CD4-positive, CD25-positive, alpha-beta regulatory T cell (primary cell): Measurements from ENCODE around the gene GNS. TPM values are rescaled to one million over a fixed set of nuclear protein-coding genes. Genes with fewer than 3 reads are reported as not detected.
A peak's percentile ranks its signal among the peaks of the same experiment; 100 is the strongest.
"Not testable (repeated sequence)": the region's sequence is repeated elsewhere in the genome, so short reads cannot be mapped to it uniquely, and the experiment has no call there.

ENCODE experiments used
- ATAC-seq, 2 donors: fragments of 150-1000 bp; cut with Tn5 transposase; one replicate each; pipeline ENCODE4 v1.10.0; 2021; ENCODE audit warnings: low read depth in 2 of 2, moderate number of reproducible peaks in 2 of 2, moderate library complexity in 1 of 2
- DNase-seq, 3 donors: peaks; one replicate each; pipeline versions ENCODE4 v3.0.0 to v3.0.0-alpha.2; 2012 to 2022; ENCODE audit warnings: mixed read lengths in 1 of 3
- H3K27ac ChIP-seq: one replicate; pipeline ENCODE4 v1.7.0; 2013; ENCODE audit warnings: mild to moderate bottlenecking, low read length; ENCODE audit not compliant: insufficient read depth, poor library complexity, severe bottlenecking
- H3K27me3 ChIP-seq: one replicate; pipeline ENCODE4 v1.7.0; 2013; ENCODE audit warnings: low read length; ENCODE audit not compliant: control insufficient read depth, insufficient read depth
- H3K36me3 ChIP-seq: one replicate; pipeline ENCODE4 v1.7.0; 2013; ENCODE audit warnings: mild to moderate bottlenecking, low read length, moderate library complexity; ENCODE audit not compliant: control insufficient read depth, insufficient read depth
- H3K4me1 ChIP-seq: 2 replicates; pipeline ENCODE4 v1.7.0; 2013; ENCODE audit warnings: mild to moderate bottlenecking, low read length; ENCODE audit not compliant: insufficient read depth, control insufficient read depth, poor library complexity, severe bottlenecking
- H3K4me3 ChIP-seq: one replicate; pipeline ENCODE4 v1.7.0; 2013; ENCODE audit warnings: low read depth, mild to moderate bottlenecking, low read length, moderate library complexity
- H3K9me3 ChIP-seq, 2 experiments: 1 replicate in 1 of 2; 2 replicates in 1 of 2; pipeline ENCODE4 v1.7.0; 2013; ENCODE audit warnings: low read length in 2 of 2, mild to moderate bottlenecking in 1 of 2, moderate library complexity in 1 of 2; ENCODE audit not compliant: control insufficient read depth in 2 of 2
- H3K27ac Mint-ChIP-seq, 3 donors: one replicate each; pipeline ENCODE4 v1.8.0; 2020 to 2022; ENCODE audit warnings: mild to moderate bottlenecking in 3 of 3, mixed read lengths in 3 of 3, moderate library complexity in 2 of 3
- H3K27me3 Mint-ChIP-seq: one replicate; pipeline ENCODE4 v1.8.0; 2022; ENCODE audit warnings: mild to moderate bottlenecking, mixed read lengths
- H3K36me3 Mint-ChIP-seq: one replicate; pipeline ENCODE4 v1.8.0; 2020; ENCODE audit warnings: mixed read lengths
- H3K4me1 Mint-ChIP-seq, 4 donors: one replicate each; pipeline ENCODE4 v1.8.0; 2020 to 2022; ENCODE audit warnings: mixed read lengths in 4 of 4, mild to moderate bottlenecking in 1 of 4
- H3K4me3 Mint-ChIP-seq, 4 donors: one replicate each; pipeline ENCODE4 v1.8.0; 2020 to 2022; ENCODE audit warnings: mild to moderate bottlenecking in 4 of 4, mixed read lengths in 4 of 4, moderate library complexity in 3 of 4
- H3K9me3 Mint-ChIP-seq, 7 donors: one replicate each; pipeline ENCODE4 v1.8.0; 2020 to 2022; ENCODE audit warnings: mixed read lengths in 7 of 7, mild to moderate bottlenecking in 3 of 7, moderate library complexity in 2 of 7
- polyA plus RNA-seq, 4 donors: library from polyadenylated mRNA; unstranded; fragments of 300-500 nt; fragmentation: Illumina TruSeq; gene quantifications; one replicate each; pipeline ENCODE4 v1.2.3, GENCODE V29; 2021
- total RNA-seq: library from RNA; stranded (reverse); gene quantifications from one replicate; pipeline ENCODE4 v1.2.3, GENCODE V29; 2022

The GNS gene
- total RNA-seq: 25.0 TPM
- polyA plus RNA-seq: 10 to 100 TPM; 40.6 to 51.5 (median 41.6) TPM

DNA sequence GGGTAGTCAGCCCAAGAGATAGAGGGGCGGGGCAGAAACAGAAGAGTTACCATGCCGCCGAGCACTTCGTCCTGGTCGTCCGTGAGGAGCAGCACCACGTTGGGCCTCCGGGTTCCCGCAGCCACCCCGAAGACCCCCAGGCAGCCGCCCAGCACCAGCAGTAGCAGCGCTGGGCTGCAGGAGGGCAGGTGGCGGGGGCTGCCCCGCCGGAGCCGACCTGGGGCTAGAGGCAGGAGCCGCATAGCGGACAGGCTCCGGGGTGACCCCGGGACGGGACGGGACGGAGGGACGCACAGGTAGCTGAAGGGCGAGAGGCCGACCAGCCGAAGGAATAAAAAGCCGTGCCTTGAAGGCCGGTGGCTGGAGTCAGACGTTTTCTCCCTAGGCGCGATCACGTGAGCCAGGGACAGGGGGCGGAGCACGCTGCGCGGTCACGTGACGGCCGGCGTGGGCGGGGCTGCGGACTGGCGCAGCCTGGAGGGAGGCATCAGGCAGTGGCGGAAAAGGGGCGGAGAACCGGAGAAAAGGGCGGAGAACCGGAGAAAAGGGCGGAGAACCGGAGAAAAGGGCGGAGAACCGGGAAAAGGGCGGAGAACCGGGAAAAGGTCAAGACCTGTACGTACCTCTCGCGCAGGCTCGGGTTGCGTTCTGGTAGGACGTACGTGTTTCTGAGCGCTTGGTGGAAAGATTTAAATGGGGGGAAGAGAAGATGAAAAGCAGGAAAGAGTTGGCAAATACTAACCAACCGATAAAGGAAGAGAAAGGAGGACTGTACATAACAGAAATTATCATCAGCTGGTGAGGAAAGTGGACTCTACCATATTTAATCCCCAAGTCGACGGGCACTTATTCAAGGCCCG lies at the start of gene GNS:
Gene GNS (minus strand): TSS at position 372 of the 860 bp plus-strand sequence. CDS start 130 bp downstream, at position 242.
- Mint-ChIP-seq H3K27me3 (peaks cover 6% of the 10 kb centered on the region), H3K27ac (peak within 1 kb of the TSS; percentile 96 to 97 (median 97)), H3K36me3 (peaks cover 8% of the 10 kb centered on the region), H3K4me1 (peaks cover 23 to 59% (median 43%) of the 10 kb centered on the region in 4 donors), H3K9me3 (peaks cover 0 to 1% (median 0%) of the 10 kb centered on the region in 7 donors), H3K4me3 (peak within 1 kb of the TSS; percentile 93 to 99 (median 98))
- ATAC-seq: peak; percentile 91 to 94
- H3K27me3 ChIP-seq: no peaks in the 10 kb centered on the region
- H3K4me3 ChIP-seq: peak within 1 kb of the TSS; percentile 98
- H3K4me1 ChIP-seq: peaks cover 19% of the 10 kb centered on the region
- DNase-seq: peak; percentile 86 to 93 (median 92)
- H3K36me3 ChIP-seq: no peaks in the 10 kb centered on the region
- H3K9me3 ChIP-seq: no peaks in the 10 kb centered on the region
- peak within 1 kb of the TSS; percentile 79 for H3K27ac ChIP-seq

- H3K27me3 Mint-ChIP-seq: peaks cover 24% of the 10 kb centered on the region
- peaks cover 0 to 3% (median 0%) of the 10 kb centered on the region in 7 donors for H3K9me3 Mint-ChIP-seq
- no peak overlapping the region for H3K4me3 ChIP-seq
- H3K4me1 ChIP-seq: no peaks in the 10 kb centered on the region
- H3K9me3 ChIP-seq: no peaks in the 10 kb centered on the region
- H3K27ac Mint-ChIP-seq: no peak overlapping the region
- H3K4me1 Mint-ChIP-seq: no peaks in the 10 kb centered on the region
- H3K4me3 Mint-ChIP-seq: no peak overlapping the region
- H3K36me3 ChIP-seq: no peaks in the 10 kb centered on the region
- H3K27ac ChIP-seq: no peak overlapping the region
- no peaks in the 10 kb centered on the region for H3K36me3 Mint-ChIP-seq
- no peak for ATAC-seq
- DNase-seq: no peak
- H3K27me3 ChIP-seq: peaks cover 20% of the 10 kb centered on the region
Measured at GRCh38 chr12:64808110-64808509, 48.9 kb upstream of the GNS start.

- H3K27me3 Mint-ChIP-seq: peaks cover 28% of the 10 kb centered on the region
Measured at GRCh38 chr12:64806593-64807460, 47.6 kb upstream of the GNS start.

DNA sequence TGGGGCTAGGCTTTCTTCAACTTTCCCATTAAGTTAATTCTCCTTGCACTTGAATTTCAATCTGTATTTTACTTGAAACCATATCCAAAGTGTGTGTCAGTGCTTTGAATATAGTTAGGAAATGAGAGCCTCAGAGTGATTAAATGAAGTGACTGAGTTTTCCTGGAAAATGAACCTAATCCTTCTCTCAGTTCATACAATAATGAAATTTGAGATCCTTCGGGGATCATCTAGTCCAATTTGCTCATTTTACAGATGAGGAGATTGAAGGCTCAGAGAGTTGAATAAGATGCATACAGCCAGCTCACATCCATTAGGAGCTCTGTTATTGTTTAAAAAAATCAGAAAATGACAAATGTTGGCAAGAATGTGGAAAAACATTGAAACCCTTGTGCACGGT lies 47.0 kb upstream of the GNS start:
- Mint-ChIP-seq H3K36me3 (no peaks in the 10 kb centered on the region), H3K4me1 (peaks cover 0 to 2% (median 0%) of the 10 kb centered on the region in 4 donors), H3K27ac (no peak overlapping the region), H3K4me3 (no peak overlapping the region), H3K9me3 (peaks cover 0 to 3% (median 0%) of the 10 kb centered on the region in 7 donors), H3K27me3 (peaks cover 23% of the 10 kb centered on the region)
- Histone ChIP-seq H3K4me3 (no peak overlapping the region), H3K4me1 (no peaks in the 10 kb centered on the region), H3K27ac (no peak overlapping the region), H3K36me3 (no peaks in the 10 kb centered on the region), H3K27me3 (peaks cover 14% of the 10 kb centered on the region), H3K9me3 (no peaks in the 10 kb centered on the region)
- DNase-seq (no peak), ATAC-seq (no peak)

More at GRCh38 chr12:64806593-64807460, 47.6 kb upstream of the GNS start:
- peaks cover 0 to 3% (median 0%) of the 10 kb centered on the region in 7 donors for H3K9me3 Mint-ChIP-seq
- no peaks in the 10 kb centered on the region for H3K36me3 Mint-ChIP-seq
- H3K27ac Mint-ChIP-seq: no peak overlapping the region
- no peaks in the 10 kb centered on the region for H3K9me3 ChIP-seq
- H3K4me3 Mint-ChIP-seq: no peak overlapping the region
- ATAC-seq: no peak
- H3K4me1 Mint-ChIP-seq: peaks cover 0 to 2% (median 0%) of the 10 kb centered on the region in 4 donors
- no peaks in the 10 kb centered on the region for H3K4me1 ChIP-seq
- peaks cover 16% of the 10 kb centered on the region for H3K27me3 ChIP-seq
- H3K36me3 ChIP-seq: no peaks in the 10 kb centered on the region
- no peak overlapping the region for H3K4me3 ChIP-seq
- H3K27ac ChIP-seq: no peak overlapping the region
- no peak for DNase-seq

GRCh38 chr12:64802180-64802775 lies 43.1 kb upstream of the GNS start:
- not testable (repeated sequence) for H3K27ac Mint-ChIP-seq, H3K4me1 Mint-ChIP-seq, H3K9me3 ChIP-seq, H3K4me1 ChIP-seq, H3K27ac ChIP-seq, H3K4me3 Mint-ChIP-seq, H3K9me3 Mint-ChIP-seq, H3K36me3 Mint-ChIP-seq, H3K4me3 ChIP-seq, H3K36me3 ChIP-seq, ATAC-seq
- peaks cover 27% of the 10 kb centered on the region for H3K27me3 Mint-ChIP-seq
- peak; percentile 24 to 39 (median 29) for DNase-seq
- peaks cover 21% of the 10 kb centered on the region for H3K27me3 ChIP-seq

GRCh38 chr12:64801381-64801780 lies 42.2 kb upstream of the GNS start:
- Histone ChIP-seq H3K4me1 (no peaks in the 10 kb centered on the region), H3K4me3 (no peak overlapping the region), H3K27ac (no peak overlapping the region), H3K9me3 (no peaks in the 10 kb centered on the region), H3K36me3 (no peaks in the 10 kb centered on the region), H3K27me3 (peaks cover 13% of the 10 kb centered on the region)
- Mint-ChIP-seq H3K9me3 (peaks cover 0 to under 1% (median 0%) of the 10 kb centered on the region in 7 donors), H3K27me3 (peaks cover 30% of the 10 kb centered on the region), H3K4me3 (no peak overlapping the region), H3K4me1 (peaks cover 0 to 2% (median 0%) of the 10 kb centered on the region in 4 donors), H3K27ac (no peak overlapping the region), H3K36me3 (no peaks in the 10 kb centered on the region)
- ATAC-seq (no peak), DNase-seq (no peak)

- Histone ChIP-seq H3K4me3 (no peak overlapping the region), H3K27ac (no peak overlapping the region), H3K36me3 (no peaks in the 10 kb centered on the region), H3K9me3 (no peaks in the 10 kb centered on the region), H3K27me3 (peaks cover 7% of the 10 kb centered on the region), H3K4me1 (no peaks in the 10 kb centered on the region)
- Mint-ChIP-seq H3K9me3 (no peaks in the 10 kb centered on the region), H3K27me3 (peaks cover 37% of the 10 kb centered on the region), H3K36me3 (no peaks in the 10 kb centered on the region), H3K4me3 (no peak overlapping the region), H3K27ac (no peak overlapping the region), H3K4me1 (peaks cover 0 to 2% (median 0%) of the 10 kb centered on the region in 4 donors)
- ATAC-seq: no peak
- no peak for DNase-seq
Measured at GRCh38 chr12:64800640-64801039, 41.4 kb upstream of the GNS start.
